HEK293 (cell line): ENCODE measurements around the gene TMEM244.

Experiments
- CTCF ChIA-PET: fragments of 350-600 bp; formaldehyde crosslinking; extraction: SDS; loops from one replicate; lab custom pipeline; 2021; ENCODE audit warnings: antibody characterized with exemption; lab: Yijun Ruan, JAX
- POLR2A ChIA-PET: fragments of 300-600 bp; formaldehyde crosslinking; extraction: SDS; loops from one replicate; lab custom pipeline; 2020; ENCODE audit warnings: antibody characterized with exemption, inconsistent platforms; lab: Yijun Ruan, JAX
- H3K27ac ChIP-seq: fragments of 200-500 bp; sonication (Bioruptor generic); 2 replicates; pipeline ENCODE4 v1.5.1; 2014; ENCODE audit warnings: low read depth, low read length, control low read depth, inconsistent platforms; ENCODE audit errors: extremely low read depth
- H3K36me3 ChIP-seq, 2 experiments: fragments of 200-500 bp in 1 of 2; sonication (Bioruptor generic) in 1 of 2; 1 replicate in 1 of 2; 2 replicates in 1 of 2; pipeline ENCODE4 v1.5.1; 2014 to 2017; ENCODE audit warnings: inconsistent platforms in 2 of 2, low read length in 2 of 2; ENCODE audit not compliant: control insufficient read depth in 2 of 2, insufficient read depth in 1 of 2
- H3K4me1 ChIP-seq: fragments of 200-500 bp; sonication (Bioruptor generic); 2 replicates; pipeline ENCODE4 v1.5.1; 2014; ENCODE audit warnings: mild to moderate bottlenecking, low read length, inconsistent platforms; ENCODE audit not compliant: control insufficient read depth, insufficient read depth
- H3K4me3 ChIP-seq: 2 replicates; pipeline ENCODE4 v1.5.1; 2011; ENCODE audit warnings: low read depth, mild to moderate bottlenecking, control low read depth, low read length, moderate library complexity
- H3K9me3 ChIP-seq: fragments of 200-500 bp; sonication (Bioruptor generic); 2 replicates; pipeline ENCODE4 v1.5.1; 2014; ENCODE audit warnings: low read depth, low read length, inconsistent platforms; ENCODE audit not compliant: control insufficient read depth, insufficient read depth
- EGR2 ChIP-seq: fragments of 450-650 bp; formaldehyde crosslinking; IDR thresholded peaks from 2 replicates; pipeline ENCODE4 v1.5.1; 2016; ENCODE audit warnings: low read depth, missing biosample characterization, missing genetic modification characterization
- HOXA7 ChIP-seq: sonication (generic); formaldehyde crosslinking; IDR thresholded peaks from 2 replicates; pipeline ENCODE4 v1.8.1; 2022; ENCODE audit warnings: missing genetic modification reagents, borderline replicate concordance
- PRDM4 ChIP-seq: fragments of 450-650 bp; formaldehyde crosslinking; IDR thresholded peaks from 2 replicates; pipeline ENCODE4 v1.5.1; 2017; ENCODE audit warnings: missing biosample characterization, missing genetic modification characterization
- ZBTB20 ChIP-seq: fragments of 450-650 bp; formaldehyde crosslinking; IDR thresholded peaks from 2 replicates; pipeline ENCODE4 v1.5.1; 2016; ENCODE audit warnings: missing biosample characterization, missing genetic modification characterization
- ZBTB44 ChIP-seq: fragments of 450-650 bp; IDR thresholded peaks from 2 replicates; pipeline ENCODE4 v1.5.1; 2018; ENCODE audit warnings: missing biosample characterization, mild to moderate bottlenecking, missing genetic modification characterization
- ZBTB7A ChIP-seq: fragments of 450-650 bp; formaldehyde crosslinking; IDR thresholded peaks from 2 replicates; pipeline ENCODE4 v1.5.1; 2016; ENCODE audit warnings: low read depth, missing biosample characterization, missing genetic modification characterization
- ZNF155 ChIP-seq: fragments of 450-650 bp; formaldehyde crosslinking; IDR thresholded peaks from 2 replicates; pipeline ENCODE4 v1.5.1; 2016; ENCODE audit warnings: missing biosample characterization, missing genetic modification characterization
- ZNF518A ChIP-seq: fragments of 450-650 bp; formaldehyde crosslinking; conservative IDR thresholded peaks from 2 replicates; pipeline ENCODE4 v1.5.1; 2016; ENCODE audit warnings: low read depth, missing biosample characterization, missing genetic modification characterization
- ZNF677 ChIP-seq: fragments of 450-650 bp; IDR thresholded peaks from 2 replicates; pipeline ENCODE4 v1.5.0; 2018; ENCODE audit warnings: missing biosample characterization, mild to moderate bottlenecking, missing genetic modification characterization, moderate library complexity
- ZNF707 ChIP-seq: fragments of 450-650 bp; formaldehyde crosslinking; IDR thresholded peaks from 2 replicates; pipeline ENCODE4 v1.5.1; 2016; ENCODE audit warnings: missing biosample characterization, missing genetic modification characterization
- TF ChIP-seq, protein P1 (sequence below): fragments of 450-650 bp; formaldehyde crosslinking; IDR thresholded peaks from 2 replicates; pipeline ENCODE4 v1.5.1; 2016; ENCODE audit warnings: missing biosample characterization, missing genetic modification characterization
- TF ChIP-seq, protein P2 (sequence below): fragments of 450-650 bp; formaldehyde crosslinking; IDR thresholded peaks from 2 replicates; pipeline ENCODE4 v1.5.0; 2017; ENCODE audit warnings: missing biosample characterization, missing genetic modification characterization, borderline replicate concordance

Gene TMEM244

DNA sequence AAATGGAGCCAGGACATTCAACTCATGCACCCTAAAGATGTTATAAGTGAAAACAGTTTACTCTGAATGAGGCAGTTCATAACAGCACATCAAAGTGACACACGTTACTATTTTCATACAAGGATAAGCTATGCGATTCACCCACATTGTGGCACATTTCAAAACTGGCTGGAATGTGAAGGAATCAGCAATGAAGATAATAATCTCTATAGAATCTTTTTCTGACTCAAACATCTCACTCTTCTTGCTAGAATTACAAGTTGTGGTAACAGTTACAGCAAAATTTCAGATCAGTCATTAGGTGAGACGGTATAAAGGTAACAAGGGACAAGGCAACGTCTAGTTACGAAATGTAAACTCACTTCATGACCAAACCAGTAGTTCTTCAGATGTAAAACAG is 17.5 kb downstream of the TMEM244 start (continued):
- TF ChIP-seq ZBTB20 (no peak), ZNF155 (no peak)
- TF ChIP-seq, protein P1, sequence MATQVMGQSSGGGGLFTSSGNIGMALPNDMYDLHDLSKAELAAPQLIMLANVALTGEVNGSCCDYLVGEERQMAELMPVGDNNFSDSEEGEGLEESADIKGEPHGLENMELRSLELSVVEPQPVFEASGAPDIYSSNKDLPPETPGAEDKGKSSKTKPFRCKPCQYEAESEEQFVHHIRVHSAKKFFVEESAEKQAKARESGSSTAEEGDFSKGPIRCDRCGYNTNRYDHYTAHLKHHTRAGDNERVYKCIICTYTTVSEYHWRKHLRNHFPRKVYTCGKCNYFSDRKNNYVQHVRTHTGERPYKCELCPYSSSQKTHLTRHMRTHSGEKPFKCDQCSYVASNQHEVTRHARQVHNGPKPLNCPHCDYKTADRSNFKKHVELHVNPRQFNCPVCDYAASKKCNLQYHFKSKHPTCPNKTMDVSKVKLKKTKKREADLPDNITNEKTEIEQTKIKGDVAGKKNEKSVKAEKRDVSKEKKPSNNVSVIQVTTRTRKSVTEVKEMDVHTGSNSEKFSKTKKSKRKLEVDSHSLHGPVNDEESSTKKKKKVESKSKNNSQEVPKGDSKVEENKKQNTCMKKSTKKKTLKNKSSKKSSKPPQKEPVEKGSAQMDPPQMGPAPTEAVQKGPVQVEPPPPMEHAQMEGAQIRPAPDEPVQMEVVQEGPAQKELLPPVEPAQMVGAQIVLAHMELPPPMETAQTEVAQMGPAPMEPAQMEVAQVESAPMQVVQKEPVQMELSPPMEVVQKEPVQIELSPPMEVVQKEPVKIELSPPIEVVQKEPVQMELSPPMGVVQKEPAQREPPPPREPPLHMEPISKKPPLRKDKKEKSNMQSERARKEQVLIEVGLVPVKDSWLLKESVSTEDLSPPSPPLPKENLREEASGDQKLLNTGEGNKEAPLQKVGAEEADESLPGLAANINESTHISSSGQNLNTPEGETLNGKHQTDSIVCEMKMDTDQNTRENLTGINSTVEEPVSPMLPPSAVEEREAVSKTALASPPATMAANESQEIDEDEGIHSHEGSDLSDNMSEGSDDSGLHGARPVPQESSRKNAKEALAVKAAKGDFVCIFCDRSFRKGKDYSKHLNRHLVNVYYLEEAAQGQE (tag by site-specific recombination) = no peak

DNA sequence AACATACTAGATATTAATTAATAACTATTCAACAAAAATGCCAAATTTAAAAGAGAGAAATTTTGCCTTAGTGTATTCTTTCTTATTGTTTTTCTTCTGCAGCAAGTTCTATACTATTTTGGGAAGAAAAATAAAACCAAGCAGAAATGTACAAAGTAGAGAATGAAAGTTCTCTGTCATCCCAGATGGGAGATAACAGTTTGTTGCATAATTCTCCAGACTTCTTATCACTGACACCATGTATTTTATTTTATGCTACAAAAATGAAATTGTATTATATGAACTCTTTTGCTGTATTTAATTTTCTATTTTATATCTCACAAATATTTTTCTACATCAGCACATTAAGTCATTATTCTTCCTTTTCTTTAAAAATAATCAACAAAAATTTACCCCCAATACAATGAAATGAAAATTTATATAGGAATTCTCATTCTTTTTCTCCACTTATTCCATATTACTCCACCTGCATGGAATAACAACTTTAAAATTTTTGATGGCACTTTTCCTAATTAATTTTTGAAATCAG is 18.2 kb downstream of the TMEM244 start:
- TF ChIP-seq ZBTB7A (tag by site-specific recombination) (no peak), ZNF707 (no peak), PRDM4 (no peak), ZNF518A (no peak), HOXA7 (CRISPR knock-in tag) (no peak), EGR2 (tag by site-specific recombination) (no peak), ZNF677 (tag by site-specific recombination) (no peak), ZBTB44 (no peak)
- TF ChIP-seq, protein P2, sequence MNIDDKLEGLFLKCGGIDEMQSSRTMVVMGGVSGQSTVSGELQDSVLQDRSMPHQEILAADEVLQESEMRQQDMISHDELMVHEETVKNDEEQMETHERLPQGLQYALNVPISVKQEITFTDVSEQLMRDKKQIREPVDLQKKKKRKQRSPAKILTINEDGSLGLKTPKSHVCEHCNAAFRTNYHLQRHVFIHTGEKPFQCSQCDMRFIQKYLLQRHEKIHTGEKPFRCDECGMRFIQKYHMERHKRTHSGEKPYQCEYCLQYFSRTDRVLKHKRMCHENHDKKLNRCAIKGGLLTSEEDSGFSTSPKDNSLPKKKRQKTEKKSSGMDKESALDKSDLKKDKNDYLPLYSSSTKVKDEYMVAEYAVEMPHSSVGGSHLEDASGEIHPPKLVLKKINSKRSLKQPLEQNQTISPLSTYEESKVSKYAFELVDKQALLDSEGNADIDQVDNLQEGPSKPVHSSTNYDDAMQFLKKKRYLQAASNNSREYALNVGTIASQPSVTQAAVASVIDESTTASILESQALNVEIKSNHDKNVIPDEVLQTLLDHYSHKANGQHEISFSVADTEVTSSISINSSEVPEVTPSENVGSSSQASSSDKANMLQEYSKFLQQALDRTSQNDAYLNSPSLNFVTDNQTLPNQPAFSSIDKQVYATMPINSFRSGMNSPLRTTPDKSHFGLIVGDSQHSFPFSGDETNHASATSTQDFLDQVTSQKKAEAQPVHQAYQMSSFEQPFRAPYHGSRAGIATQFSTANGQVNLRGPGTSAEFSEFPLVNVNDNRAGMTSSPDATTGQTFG = no peak
- TF ChIP-seq, all 188 proteins: peak for 0
- Histone ChIP-seq H3K9me3 (no peaks in the 10 kb centered on the region), H3K4me1 (no peaks in the 10 kb centered on the region), H3K36me3 (no peaks in the 10 kb centered on the region), H3K27ac (no peak overlapping the region), H3K4me3 (no peak overlapping the region)
- CTCF ChIA-PET = no interaction called here
- POLR2A ChIA-PET = no interaction called here
